GM06990 (cell line): Measurements from ENCODE around the gene ACOT7.

Experiments
- DNase-seq: peaks from one replicate; pipeline ENCODE4 v3.0.0-alpha.2; 2011; ENCODE audit not compliant: insufficient read length; ENCODE audit errors: extremely low read depth
- H3K27me3 ChIP-seq: replicated peaks from 2 replicates; pipeline ENCODE4 v1.6.0; 2011; ENCODE audit warnings: low read length; ENCODE audit not compliant: control insufficient read depth, insufficient read depth
- H3K36me3 ChIP-seq: 2 replicates; pipeline ENCODE4 v1.5.1; 2011; ENCODE audit warnings: low read length; ENCODE audit not compliant: control insufficient read depth, insufficient read depth
- H3K4me3 ChIP-seq: replicated peaks from 2 replicates; pipeline ENCODE4 v1.5.1; 2011; ENCODE audit warnings: low read depth, mild to moderate bottlenecking, control low read depth, low read length
- TF ChIP-seq, protein P1 (sequence below): IDR thresholded peaks from 2 replicates; pipeline ENCODE4 v1.5.1; 2011; ENCODE audit warnings: low read length, control low read depth, mild to moderate bottlenecking, inconsistent platforms; ENCODE audit not compliant: insufficient read depth, poor library complexity, severe bottlenecking

Gene ACOT7

DNA sequence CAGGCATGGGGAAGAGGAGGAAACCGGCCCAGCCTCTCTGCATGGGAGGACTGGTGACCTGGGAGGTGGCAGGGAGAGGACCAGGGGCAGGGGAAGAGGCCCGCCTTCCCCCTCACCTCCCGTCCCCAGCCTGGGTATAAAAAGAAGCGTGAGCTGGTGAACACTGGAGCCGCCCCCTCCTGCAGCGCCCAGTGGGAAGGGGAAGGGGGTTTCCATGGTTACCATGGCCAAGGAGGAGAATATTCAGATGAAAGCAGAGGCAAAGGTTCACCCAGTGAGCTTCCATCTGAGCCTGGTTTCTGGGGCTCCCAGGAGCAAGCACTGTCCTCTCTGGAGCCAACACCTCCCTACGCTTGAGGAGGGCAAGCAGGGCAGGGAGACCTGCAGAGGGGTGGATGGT lies 54.9 kb downstream of the ACOT7 start:
- Histone ChIP-seq H3K4me3 (no peak overlapping the region), H3K36me3 (peaks cover 6% of the 10 kb centered on the region), H3K27me3 (no peaks in the 10 kb centered on the region)
- no peak for DNase-seq
- TF ChIP-seq, protein P1, sequence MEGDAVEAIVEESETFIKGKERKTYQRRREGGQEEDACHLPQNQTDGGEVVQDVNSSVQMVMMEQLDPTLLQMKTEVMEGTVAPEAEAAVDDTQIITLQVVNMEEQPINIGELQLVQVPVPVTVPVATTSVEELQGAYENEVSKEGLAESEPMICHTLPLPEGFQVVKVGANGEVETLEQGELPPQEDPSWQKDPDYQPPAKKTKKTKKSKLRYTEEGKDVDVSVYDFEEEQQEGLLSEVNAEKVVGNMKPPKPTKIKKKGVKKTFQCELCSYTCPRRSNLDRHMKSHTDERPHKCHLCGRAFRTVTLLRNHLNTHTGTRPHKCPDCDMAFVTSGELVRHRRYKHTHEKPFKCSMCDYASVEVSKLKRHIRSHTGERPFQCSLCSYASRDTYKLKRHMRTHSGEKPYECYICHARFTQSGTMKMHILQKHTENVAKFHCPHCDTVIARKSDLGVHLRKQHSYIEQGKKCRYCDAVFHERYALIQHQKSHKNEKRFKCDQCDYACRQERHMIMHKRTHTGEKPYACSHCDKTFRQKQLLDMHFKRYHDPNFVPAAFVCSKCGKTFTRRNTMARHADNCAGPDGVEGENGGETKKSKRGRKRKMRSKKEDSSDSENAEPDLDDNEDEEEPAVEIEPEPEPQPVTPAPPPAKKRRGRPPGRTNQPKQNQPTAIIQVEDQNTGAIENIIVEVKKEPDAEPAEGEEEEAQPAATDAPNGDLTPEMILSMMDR, result no peak

- TF ChIP-seq, protein P1, result no peak
- H3K4me3 ChIP-seq, result no peak overlapping the region
- DNase-seq, result no peak
- peaks cover 6% of the 10 kb centered on the region for H3K36me3 ChIP-seq
- H3K27me3 ChIP-seq, result no peaks in the 10 kb centered on the region
Observed at GRCh38 chr1:6336776-6337622, 56.6 kb downstream of the ACOT7 start.

GRCh38 chr1:6334261-6334993 lies 59.1 kb downstream of the ACOT7 start:
- no peak for DNase-seq
- H3K36me3 ChIP-seq, result peaks cover 7% of the 10 kb centered on the region
- no peaks in the 10 kb centered on the region for H3K27me3 ChIP-seq
- no peak overlapping the region for H3K4me3 ChIP-seq
- TF ChIP-seq, protein P1, result no peak

DNA sequence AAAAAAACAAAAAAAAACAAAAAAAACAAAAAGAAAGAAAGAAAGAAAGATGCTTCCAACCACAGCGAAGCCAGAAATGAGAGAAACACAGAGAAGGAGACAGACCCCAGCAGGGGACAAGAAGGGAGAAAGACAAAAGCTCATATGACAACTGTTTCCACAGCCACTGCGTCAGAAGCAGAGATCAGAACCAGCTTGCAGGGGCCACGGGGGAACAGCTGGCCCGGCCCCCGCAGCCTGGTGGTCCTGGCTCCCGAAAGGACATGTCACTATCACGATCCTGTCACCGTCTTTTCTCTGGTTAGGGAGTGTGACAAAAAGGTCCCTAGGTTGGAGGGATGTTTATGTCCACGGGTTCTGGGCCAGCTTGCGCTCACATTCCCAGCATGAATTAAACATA lies 60.7 kb downstream of the ACOT7 start:
- DNase-seq, result no peak
- no peaks in the 10 kb centered on the region for H3K27me3 ChIP-seq
- H3K36me3 ChIP-seq, result peaks cover 5% of the 10 kb centered on the region
- TF ChIP-seq, protein P1, result no peak
- H3K4me3 ChIP-seq, result no peak overlapping the region

DNA sequence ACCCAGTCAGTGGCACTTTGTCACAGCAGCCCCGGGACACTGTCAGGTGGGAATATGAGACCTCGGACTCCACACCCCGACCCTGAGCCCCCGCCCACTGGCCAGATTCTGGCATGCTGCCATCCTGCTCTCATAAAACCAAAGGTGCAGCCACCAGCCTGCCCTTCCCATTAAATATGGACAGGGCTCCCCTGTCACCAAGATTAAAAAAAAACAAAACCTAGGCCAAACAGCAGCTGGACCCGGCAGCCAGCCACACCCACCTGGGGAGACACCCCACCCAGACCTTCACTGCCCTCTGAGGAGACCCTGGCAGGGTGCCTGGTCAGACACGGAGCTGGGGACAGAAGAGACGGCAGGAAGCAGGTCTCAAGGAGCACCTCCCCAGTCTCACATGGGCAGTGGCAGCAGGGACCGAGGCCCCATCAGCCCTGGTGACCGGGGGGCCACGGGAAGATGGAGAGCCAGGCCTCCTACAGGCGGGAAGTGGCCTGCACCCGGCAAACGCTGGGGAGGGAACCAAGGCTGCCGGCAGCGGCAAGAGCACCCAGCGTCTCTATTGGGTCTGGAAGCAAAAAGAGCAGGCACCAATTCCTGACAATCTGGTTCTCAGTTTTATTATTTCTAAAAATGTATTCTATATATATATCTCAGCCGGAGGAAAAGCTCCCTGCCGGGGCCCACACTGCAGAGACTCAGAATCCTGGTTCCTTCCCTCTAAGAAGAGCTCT lies 61.9 kb downstream of the ACOT7 start:
- H3K36me3 ChIP-seq, result peaks cover 8% of the 10 kb centered on the region
- TF ChIP-seq, protein P1, result no peak
- DNase-seq, result no peak
- no peaks in the 10 kb centered on the region for H3K27me3 ChIP-seq
- no peak overlapping the region for H3K4me3 ChIP-seq
